Hypothalamus (tissue), 51 donors: ENCODE data around the gene PHF21B.
"Not testable (repeated sequence)": the region's sequence is repeated elsewhere in the genome, so short reads cannot be mapped to it uniquely, and the experiment has no call there.

Source experiments
- DNase-seq, 51 donors: peaks; one replicate each; lab custom pipeline; 2025; lab: John Stamatoyannopoulos, UW

PHF21B gene

DNA sequence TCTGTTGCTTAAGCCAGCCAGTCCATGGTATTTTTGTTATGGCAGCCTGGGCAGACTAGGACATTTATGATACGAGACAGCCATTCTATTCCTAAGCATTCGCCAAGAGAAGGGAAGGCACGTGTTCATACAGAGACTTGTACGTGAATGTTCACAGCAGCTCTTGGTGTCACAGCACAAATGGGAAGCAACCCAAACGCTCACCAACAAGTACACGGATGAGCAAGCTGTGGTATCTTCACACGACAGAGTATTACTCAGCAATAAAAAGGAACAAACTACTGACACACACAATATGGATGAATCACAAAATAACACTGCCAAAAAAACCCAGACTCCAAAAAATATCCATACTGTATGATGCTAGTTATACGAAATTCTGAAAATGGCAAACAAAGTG lies 85.1 kb downstream of the PHF21B start:
- DNase-seq, result no peak

DNA sequence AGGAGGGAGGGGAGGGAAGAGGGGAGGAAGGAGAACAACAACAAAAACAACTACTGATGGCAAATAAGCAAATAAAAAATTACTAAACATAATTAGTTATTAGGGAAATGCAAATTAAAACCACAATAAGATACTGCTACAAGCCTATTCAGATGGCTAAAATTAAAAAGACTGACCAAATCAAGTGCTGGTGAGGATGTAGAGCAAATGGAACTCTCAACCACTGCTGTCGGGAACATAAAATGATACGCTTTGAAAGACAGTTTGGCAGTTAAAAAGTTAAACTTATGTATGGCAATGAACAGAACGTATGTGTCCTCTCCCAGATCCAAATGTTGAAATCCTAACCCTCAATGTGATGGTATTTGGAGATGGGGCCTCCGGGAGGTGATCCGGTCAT lies 85.7 kb downstream of the PHF21B start:
- DNase-seq, result no peak

DNA sequence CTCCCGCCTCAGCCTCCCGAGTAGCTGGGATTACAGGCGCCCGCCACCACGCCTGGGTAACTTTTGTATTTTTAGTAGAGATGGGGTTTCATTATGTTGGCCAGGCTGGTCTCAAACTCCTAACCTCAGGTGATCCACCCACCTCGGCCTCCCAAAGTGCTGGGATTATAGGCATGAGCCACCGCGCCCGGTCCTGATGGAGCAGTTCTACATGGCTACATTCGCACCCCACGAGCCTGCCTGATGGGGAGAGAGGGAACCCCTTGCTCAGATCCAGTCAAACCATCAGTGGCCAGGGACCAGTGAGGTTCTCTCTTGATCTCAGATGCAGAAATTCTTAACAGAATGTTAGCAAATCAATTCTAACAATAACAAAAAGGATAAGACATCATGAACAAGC lies 88.0 kb downstream of the PHF21B start:
- not testable (repeated sequence) for DNase-seq

DNA sequence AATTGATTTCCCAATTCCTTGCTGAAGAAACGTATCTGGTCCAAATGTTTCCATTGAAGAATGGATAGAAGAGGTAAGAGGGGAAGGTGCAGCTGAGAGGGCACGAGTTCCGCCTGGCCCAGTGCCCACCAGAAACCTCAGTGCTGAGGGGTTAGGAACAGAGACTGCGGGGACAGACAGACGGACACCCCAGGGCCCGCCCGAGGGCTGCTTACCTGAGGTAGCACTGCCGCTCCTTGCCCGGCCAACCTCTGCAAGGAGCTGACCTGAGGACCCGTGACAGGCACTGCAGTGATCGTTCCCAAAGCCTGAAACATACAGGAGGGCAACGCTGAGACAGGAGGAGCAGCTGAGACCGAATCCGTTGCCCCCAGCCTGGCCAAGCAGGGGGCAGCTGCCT lies 89.6 kb downstream of the PHF21B start:
- no peak for DNase-seq

DNA sequence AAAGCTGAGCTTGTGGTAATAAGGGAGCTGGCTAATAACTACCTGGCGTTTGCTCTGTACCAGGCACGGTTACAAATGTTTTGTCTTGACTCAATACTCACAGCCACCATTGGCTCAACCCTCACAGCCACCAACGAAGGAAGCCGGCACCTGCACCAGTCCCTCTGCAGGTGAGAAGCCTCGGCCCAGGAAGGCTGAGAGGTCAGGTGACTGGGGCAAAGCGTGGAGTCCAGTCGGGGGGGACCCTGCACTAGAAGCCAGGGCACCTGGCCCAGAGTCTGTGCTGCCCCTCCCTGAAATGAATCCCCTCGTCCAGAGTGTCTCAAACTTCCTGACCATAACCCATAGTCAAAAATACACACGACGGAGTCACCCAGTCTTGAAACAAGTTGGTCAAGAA lies 90.1 kb downstream of the PHF21B start:
- DNase-seq, result no peak

DNA sequence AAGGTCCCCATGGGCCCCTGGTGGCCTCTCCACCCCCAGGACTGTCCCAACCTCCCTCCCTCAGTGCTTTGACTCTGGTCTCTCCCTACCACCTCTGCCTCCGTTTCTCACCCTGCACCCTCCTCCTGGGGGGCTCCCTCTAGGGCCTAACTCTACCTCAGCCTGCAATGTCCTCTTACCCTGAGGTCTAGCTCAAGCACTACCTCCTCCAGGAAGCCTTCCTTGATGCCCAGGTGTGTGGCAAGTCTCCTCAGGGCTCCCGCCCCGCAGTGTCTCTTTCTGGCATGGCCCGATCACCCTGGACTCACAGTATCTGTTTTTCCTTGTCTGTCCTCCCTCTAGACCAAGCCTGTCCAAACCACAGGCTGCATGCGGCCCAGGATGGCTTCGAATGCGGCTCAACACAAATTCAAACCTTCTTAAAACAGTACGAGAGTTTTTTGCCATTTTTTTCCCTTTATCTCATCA lies 90.8 kb downstream of the PHF21B start:
- DNase-seq, result no peak

DNA sequence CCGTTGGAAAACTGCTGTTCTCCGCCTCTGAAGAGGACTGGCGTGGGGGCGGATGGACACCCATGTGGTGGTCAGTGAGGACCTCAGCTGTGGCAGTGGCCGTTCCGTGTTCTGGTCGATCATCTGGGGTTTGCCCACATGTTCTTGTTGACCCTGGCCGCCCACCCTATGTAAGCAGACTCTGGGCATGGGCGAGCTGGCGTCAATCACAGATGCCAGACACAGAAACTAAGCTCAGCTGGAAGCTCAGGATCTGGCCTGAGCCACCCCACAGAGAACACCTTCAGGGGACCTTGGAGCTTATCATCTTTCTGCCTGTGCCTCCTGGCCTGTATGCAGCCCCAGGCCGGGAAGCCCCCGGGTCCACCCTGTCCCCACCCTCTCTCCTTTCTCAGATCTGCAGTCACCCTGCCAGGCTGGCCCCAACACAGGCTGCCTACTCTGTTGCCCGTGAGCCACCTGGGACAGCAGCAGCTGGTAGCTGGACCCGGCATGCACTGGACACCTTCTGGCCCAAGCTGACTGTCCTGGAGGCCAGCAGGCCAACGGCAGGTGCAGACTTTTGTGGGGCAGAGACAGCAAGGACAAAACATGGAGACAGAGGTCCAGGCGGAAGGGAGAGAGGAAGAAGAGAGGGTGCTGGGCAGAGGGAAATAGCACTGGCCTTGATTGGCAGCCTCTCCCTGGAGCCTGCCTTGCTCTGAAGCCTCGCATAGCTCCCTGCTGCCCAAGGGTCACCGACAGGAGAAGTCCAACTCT lies 91.5 kb downstream of the PHF21B start:
- no peak for DNase-seq

DNA sequence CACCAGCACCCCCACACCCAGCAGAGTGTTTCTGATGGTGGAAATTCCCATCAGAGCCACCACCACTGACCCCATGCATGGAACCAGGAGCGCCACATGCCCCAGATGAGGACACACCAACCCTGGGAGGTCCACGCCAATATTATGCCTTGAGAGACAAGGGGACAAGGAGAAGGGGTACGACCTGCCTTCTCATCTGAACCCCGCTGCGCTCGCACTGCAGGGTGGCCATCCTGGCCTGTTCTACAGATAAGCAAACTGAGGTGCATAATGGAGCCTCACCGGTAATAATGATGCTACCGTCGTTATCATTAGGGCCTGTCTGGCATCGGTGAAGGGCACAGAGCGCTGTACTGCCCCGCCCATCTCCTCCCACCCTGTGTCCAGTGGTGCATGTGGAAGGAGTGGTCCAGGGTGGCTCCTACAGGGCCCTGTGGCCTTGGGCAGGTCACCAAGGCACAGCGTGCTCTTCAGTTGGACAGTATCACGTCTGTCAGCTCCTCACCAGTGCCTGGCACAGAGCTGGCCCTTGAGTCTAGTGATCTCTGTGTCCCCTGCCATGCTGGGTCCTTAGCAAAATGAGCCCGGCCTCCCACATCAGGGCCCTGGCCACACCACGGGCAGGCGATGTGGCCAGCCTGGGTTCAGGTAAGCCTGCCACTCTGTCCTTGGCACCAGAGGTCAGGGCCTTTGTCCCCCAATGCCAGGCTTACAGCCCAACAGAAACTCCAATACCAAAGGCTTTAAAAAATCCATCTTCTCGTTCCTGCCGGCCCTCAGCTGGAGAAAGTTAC lies 92.2 kb downstream of the PHF21B start:
- no peak for DNase-seq

DNA sequence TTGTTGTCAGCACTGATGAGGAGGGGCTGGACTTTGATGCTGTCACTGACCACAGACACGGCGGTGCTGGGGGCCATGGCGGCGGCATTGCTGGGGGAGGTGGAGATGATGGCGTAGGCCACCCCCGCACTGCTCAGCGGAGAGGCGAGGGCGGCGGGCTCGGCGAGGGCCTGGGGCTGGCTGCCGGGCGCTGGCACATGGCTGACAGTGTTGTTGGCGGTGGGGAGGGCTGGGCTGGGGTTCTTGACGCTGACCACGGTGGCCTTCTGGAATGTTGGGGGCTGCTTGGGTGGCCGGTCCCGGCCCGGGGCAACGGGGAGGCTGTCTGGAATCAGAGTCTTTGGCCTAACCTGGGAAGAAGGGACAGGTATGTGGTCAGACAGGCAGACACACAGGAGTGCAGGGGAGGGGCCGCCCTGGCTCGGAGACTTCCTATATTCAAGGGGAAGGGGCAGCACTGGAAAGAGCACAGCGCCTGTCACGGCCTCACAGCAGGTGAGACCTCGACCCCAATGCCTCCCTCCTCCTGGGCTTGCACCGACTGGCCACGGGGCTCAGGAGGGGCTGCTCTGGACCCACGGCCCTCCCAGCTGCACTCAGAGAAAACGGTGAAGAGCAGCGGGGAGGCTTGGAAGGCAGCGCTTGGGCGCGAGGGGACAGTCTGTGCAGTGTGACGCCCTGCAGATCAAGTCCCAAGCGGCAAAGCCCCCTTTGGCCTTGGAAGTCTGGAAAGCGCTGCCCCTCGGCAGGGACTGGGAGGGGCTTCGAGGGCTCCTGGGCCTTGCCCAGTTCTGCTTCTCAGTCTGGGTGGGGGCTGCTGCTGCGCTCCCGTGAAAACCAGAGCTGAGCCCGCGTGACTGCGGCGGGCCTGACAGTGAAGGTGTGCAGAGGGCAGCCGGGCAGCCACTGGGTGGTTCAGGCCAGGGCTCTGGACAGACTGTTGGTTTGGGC lies 93.2 kb downstream of the PHF21B start:
- DNase-seq, result no peak

DNA sequence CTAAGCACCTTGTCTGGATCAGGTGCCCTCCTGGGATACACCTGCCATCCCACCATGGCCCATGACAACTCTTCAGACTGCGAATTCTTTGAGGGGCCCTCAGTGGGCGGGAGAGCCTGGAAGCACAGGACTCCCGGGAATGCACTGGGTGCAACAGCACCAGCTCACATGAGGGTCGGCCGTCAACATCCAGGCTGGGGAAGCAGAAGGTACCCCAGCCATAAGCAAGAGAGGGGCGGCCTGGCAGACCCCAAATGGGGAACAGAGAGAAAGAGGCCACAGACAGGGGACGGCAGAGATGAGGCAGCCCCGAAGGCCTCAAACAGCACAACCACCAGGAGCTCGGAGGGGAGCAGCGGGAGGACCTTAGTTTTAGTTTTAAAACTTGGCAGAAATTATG lies 94.4 kb downstream of the PHF21B start:
- no peak for DNase-seq

DNA sequence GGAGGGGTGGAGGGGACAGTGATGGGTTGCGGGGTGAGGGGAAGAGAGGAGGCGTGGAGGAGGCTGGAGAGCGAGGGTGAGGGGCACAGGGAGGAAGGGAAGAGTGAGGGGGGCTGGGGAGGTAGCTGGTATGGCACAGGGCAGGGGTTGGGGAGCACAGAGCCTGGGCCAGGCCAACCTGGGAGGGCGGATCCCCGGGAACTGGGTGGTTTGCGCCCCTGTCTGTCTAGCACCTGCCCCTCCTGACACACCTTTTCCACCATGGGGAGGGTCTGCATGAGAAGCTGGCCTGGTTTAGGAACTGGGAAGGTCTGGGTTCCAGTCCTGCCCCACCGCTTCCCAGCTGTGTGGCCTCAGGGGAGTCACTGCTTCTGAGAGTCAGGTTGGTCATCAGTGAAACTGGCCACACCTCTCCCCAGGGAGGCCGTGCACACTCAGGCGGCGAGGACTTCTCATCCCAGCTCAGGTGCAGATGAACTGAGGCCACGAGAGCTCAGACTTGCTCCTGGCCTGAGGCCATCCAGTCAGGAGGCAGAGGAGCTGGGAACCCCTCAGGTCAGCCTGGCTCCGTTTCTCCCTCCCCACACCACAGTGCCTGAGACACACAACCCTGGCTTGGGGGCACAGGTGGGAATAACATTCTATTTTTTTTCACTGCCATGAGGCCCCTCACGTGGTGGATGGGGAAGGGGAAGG lies 95.6 kb downstream of the PHF21B start:
- no peak for DNase-seq

DNA sequence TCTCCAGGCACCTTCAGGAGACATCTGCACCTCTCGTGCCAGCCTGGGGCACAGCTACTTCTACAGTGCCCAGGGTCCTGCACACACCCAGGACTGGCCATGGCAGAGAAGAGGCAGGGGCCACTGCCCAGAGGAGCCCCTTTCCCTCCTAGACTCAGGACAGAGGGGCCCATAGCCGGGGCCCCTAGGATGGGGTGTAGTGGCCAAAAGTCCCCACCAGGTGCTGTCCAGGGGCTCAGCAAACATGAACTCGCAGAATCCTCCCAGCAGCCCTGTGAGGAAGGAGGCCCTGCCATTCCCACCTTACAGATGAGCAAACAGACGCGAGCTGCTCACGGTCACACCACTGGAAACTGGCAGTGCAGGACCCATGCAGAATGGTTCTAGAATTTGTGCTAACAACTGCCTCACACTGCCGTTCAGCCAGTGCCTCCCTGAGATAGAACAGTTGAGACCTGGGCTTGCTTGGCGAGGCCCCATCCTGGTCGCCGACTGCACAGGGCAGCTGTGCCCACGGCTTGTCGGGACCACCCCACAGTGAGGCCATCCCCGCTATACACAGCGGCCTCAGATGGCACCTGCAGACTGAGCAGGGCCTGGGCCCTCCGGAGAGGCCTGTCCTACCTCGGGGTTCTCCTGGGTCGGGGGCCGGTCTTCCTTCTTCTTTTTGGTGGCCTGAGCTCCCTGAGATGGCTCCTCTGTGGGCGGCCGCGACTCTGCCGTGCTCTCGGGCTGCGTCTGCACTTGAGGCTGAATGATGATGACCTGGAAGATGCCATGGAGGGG lies 96.4 kb downstream of the PHF21B start:
- DNase-seq, result no peak

DNA sequence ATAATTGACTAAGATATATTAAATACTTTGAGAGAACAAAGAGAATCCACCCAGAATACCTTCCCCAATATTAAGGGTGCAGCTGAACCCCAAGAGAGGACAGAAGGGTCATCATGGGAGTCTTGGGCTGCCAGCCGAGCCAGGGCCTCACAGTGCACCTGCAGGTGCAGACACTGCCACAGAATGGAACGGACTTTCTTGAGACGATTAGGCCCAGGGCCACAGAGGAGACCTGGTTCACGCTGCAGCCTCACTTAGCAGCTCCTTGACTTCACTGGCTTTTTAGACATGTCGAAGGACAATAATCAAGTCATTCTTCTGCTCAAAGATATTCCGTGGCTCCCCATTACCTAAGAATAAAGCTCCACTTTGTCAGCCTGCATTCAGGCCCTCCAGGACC lies 100.6 kb downstream of the PHF21B start:
- DNase-seq, result no peak

DNA sequence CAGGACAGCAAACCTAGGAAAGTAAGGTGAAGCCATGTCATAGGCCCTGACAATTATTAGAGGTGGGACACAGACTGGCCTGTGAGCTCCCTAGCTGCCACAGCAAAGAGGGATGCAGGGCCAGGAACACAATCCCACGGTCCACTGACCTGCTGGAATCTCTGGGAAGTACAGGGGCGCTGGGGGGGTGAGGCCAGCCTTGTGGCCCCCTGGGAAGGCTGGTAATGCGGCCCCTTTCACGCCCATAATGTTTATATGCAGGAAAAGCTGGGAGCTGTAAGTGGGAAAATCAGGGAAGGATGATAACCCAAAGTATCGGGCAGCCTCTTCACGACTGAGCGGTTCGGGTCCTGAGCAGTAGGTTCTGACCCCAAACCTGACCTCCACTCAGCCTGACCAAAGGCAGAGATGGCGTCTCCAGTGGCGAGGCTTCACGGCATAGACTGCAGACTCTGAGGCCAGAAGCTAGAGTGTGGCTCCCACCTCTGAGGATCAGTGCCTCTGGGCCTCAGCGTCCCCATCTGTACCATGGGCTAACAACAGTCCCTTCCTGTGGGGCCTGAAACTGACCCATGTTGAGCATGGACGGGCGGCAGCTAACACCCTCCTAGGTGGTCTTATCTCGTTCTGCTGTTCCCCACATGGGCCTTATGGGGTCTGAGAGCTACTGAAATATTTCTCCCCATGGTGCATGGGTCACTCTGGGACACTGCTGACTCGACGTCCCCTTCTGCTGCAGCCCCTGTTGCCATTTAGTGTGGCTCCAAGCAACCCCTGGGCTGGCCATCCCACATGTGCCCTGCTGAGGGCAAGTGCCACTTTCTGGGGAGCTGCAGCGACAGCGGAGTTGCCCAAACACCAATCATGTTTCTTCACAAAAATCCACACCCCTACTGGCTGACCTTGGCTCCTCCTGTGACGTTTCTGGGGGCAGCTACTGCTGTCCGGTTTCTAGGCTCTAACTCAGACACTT lies 101.8 kb downstream of the PHF21B start:
- DNase-seq, result no peak

DNA sequence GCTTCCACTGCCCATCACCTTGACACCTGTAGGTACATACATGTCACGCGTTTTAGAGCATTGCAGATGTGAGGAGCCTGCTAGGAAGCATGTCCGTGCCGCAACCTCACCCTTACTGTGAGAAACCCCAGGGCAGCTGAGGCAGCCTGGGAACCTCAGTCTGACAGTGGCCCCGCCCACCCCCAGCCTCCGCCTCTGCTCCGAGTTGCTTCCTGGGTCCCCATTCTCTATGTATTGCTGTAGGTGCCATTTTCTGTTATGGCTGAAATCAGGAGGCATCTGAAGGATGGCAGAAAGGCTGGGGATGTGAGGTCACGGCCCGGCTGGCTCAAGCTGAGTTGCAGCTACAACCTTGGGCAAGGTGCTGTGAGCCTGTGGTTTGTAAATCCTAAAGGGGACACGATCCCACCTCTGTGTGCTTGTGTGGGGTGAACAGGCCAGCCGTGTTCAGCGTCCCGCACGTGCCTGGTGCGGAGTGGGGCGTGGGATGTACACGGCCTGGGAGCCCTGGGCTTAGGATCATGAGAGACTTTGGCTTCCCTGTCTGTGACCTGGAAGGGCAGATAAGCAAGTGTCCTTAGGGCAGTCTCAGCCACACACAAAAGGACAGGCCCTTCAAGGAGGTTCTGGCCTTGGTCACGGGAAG lies 102.7 kb downstream of the PHF21B start:
- DNase-seq, result no peak

DNA sequence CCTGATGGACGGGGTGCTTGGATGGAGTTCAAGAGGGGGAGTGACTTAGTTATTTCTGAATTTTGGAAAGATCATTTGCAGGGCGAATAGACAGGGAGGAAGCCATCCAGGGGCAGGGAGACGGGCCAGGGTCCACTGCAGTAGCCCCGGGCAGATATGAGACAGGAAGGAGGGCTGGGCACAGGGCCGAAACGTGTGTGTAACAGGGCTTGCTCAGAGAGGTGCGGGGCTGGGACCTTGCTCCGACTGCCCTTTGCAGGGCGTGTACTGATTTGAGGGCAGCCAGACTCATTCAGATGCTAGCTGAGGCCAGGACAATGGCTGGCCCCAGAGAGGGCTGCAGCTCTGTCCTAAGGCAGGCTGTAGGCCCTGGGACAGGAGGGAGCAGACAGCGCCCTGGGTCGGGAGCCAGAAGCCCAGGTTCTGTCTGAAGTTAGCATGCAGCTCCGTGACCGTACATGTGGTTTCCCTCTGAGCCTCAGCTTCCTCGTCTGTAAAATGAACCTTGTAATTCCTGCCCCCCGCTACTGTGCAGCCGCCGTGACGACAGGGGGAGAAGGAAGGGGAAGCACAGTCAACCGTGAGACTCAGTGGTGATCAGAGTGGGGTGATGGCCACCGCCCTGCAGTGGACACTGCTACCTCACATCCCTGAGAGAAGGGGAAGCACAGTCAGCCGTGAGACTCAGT lies 103.4 kb downstream of the PHF21B start:
- DNase-seq, result no peak

DNA sequence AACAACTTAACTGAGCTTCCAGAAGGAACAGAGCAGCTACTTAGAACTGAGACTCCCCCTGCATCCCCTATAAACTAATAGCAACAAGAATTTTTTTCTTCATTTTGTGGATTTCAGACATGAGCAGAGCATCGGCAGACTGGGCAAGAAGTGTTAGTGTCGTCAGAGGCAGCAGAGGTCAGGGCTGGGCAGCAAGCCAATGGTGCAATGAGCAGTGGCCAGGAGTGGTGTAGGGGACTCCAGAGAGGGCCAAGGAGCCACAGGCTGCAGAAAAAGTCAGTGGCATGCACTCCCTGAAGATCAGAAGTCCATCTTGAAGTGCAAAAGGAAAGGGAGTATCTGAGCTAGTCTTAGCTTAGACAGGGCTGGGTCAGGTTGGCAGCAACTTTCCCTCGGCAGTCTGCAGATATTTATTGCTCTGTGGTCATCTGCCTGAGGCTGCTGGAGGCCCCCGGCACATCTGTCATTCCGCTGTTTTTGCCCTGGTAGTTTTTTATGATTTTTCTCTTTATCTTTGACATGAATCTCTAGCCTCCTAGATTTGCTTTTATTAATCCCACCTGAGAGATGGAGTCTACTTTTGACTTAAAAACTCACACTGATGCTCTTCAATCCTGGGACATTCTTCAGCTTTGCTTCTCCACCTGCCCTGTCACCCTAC lies 105.2 kb downstream of the PHF21B start:
- not testable (repeated sequence) for DNase-seq
